ENCODE measurements around the gene XRCC5. TPM values are rescaled to one million over a fixed set of nuclear protein-coding genes. Genes with fewer than 3 reads are reported as not detected.

Gene XRCC5
- polyA plus RNA-seq, 1 donor (not counting 4 experiments of a cell fraction or from before 2014, with no cell fraction given): 521 TPM

GRCh38 chr2:216233281-216233995 is 124.3 kb downstream of the XRCC5 start:
- Histone ChIP-seq H3K27ac (ENCODE audit: control insufficient read depth, insufficient read depth, low read length) (no peak overlapping the region), H3K27me3 (ENCODE audit: control insufficient read depth, extremely low read depth, insufficient read depth, low read length) (no peaks in the 10 kb centered on the region), H4K20me1 (ENCODE audit: control insufficient read depth, extremely low read depth, insufficient read depth, low read length) (no peaks in the 10 kb centered on the region), H3K4me1 (ENCODE audit: control insufficient read depth, extremely low read depth, insufficient read depth, low read length) (peaks cover 3% of the 10 kb centered on the region), H2AFZ (ENCODE audit: control insufficient read depth, low read length) (no peak overlapping the region), H3K9me1 (ENCODE audit: control insufficient read depth, extremely low read depth, insufficient read depth, low read length) (no peaks in the 10 kb centered on the region), H3K4me3 (ENCODE audit: control insufficient read depth in 2 of 3, extremely low read depth in 1 of 3, insufficient read depth in 2 of 3, low read depth in 1 of 3, low read length in 3 of 3) (no peak overlapping the region), H3K36me3 (ENCODE audit: control insufficient read depth in 2 of 2, extremely low read depth in 1 of 2, insufficient read depth in 2 of 2, low read length in 2 of 2) (no peaks in the 10 kb centered on the region), H3K4me2 (ENCODE audit: control insufficient read depth, extremely low read depth, insufficient read depth, low read depth, low read length) (no peak overlapping the region), H3K79me2 (ENCODE audit: control insufficient read depth, insufficient read depth, low read length) (no peaks in the 10 kb centered on the region), H3K9me3 (ENCODE audit: control insufficient read depth, low read depth, low read length) (no peaks in the 10 kb centered on the region), H3K9ac (ENCODE audit: control insufficient read depth, extremely low read depth, insufficient read depth, low read length) (no peak overlapping the region)
- FAIRE-seq (no peak), DNase-seq (ENCODE audit: low read depth, low spot score) (no peak)
- dilution Hi-C loops (cut with MboI; ENCODE audit: extremely low pct_ligation_motif_present, low sequenced_read_pairs): no loop called here
- TF ChIP-seq CTCF (optimal IDR thresholded peaks at IDR 0.05 in 1 of 3, IDR thresholded peaks at IDR 0.05 in 1 of 3, conservative IDR thresholded peaks at IDR 0.05 in 1 of 3; ENCODE audit: extremely low read depth in 1 of 3, insufficient read depth in 2 of 3, low read length in 3 of 3) (no peak), EZH2 (IDR thresholded peaks at IDR 0.05; ENCODE audit: low read length) (no peak)

GRCh38 chr2:216234106-216234505 is 125.0 kb downstream of the XRCC5 start:
- H3K9me3 ChIP-seq (ENCODE audit: control insufficient read depth, low read depth, low read length): no peaks in the 10 kb centered on the region
- no peak for DNase-seq (ENCODE audit: low read depth, low spot score)
- H3K4me2 ChIP-seq (ENCODE audit: control insufficient read depth, extremely low read depth, insufficient read depth, low read depth, low read length): no peak overlapping the region
- H3K9ac ChIP-seq (ENCODE audit: control insufficient read depth, extremely low read depth, insufficient read depth, low read length): no peak overlapping the region
- H3K27me3 ChIP-seq (ENCODE audit: control insufficient read depth, extremely low read depth, insufficient read depth, low read length): no peaks in the 10 kb centered on the region
- no peak overlapping the region for H3K27ac ChIP-seq (ENCODE audit: control insufficient read depth, insufficient read depth, low read length)
- dilution Hi-C loops (cut with MboI; ENCODE audit: extremely low pct_ligation_motif_present, low sequenced_read_pairs): no loop called here
- H3K9me1 ChIP-seq (ENCODE audit: control insufficient read depth, extremely low read depth, insufficient read depth, low read length): no peaks in the 10 kb centered on the region
- peaks cover 3% of the 10 kb centered on the region for H3K4me1 ChIP-seq (ENCODE audit: control insufficient read depth, extremely low read depth, insufficient read depth, low read length)
- no peaks in the 10 kb centered on the region for H4K20me1 ChIP-seq (ENCODE audit: control insufficient read depth, extremely low read depth, insufficient read depth, low read length)
- TF ChIP-seq CTCF (optimal IDR thresholded peaks at IDR 0.05 in 1 of 3, IDR thresholded peaks at IDR 0.05 in 1 of 3, conservative IDR thresholded peaks at IDR 0.05 in 1 of 3; ENCODE audit: extremely low read depth in 1 of 3, insufficient read depth in 2 of 3, low read length in 3 of 3): no peak
- no peak for TF ChIP-seq EZH2 (IDR thresholded peaks at IDR 0.05; ENCODE audit: low read length)
- H3K4me3 ChIP-seq (ENCODE audit: control insufficient read depth in 2 of 3, extremely low read depth in 1 of 3, insufficient read depth in 2 of 3, low read depth in 1 of 3, low read length in 3 of 3): no peak overlapping the region
- H2AFZ ChIP-seq (ENCODE audit: control insufficient read depth, low read length): no peak overlapping the region
- no peak for FAIRE-seq
- no peaks in the 10 kb centered on the region for H3K79me2 ChIP-seq (ENCODE audit: control insufficient read depth, insufficient read depth, low read length)
- no peaks in the 10 kb centered on the region for H3K36me3 ChIP-seq (ENCODE audit: control insufficient read depth in 2 of 2, extremely low read depth in 1 of 2, insufficient read depth in 2 of 2, low read length in 2 of 2)
